ENCODE data around the gene DGKI. TPM values are rescaled to one million over a fixed set of nuclear protein-coding genes. Genes with fewer than 3 reads are reported as not detected.
"Not testable (repeated sequence)": the region's sequence is repeated elsewhere in the genome, so short reads cannot be mapped to it uniquely, and the experiment has no call there.

The DGKI gene
- total RNA-seq, 2 donors from 2014 or later: 0.04 to 0.64 TPM

DNA sequence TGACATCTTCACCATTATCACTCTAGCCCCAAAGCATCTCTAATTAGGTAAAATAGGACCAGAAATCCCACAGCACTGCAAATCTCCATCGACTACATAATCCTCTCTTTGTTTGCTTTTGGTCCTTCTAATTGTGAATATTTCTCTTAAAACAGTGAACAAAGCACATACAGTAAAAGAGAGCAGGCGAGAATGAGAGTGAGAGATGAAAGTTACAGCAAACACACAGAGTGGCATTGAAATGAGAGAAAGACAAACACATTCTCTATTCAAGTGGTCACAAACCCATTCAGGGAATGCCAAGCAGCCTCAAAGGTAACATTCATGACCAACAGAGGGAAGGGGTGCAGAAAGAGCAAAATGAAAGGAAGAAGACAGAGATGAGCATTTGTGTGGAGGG is 393.4 kb downstream of the DGKI start:
- Histone ChIP-seq H3K36me3 (ENCODE audit: control insufficient read depth, insufficient read depth, low read length) (no peaks in the 10 kb centered on the region), H3K9me3 (ENCODE audit: control insufficient read depth, low read length) (peaks cover 4% of the 10 kb centered on the region), H3K4me1 (ENCODE audit: control insufficient read depth, insufficient read depth, low read length) (peaks cover 6% of the 10 kb centered on the region), H3K9ac (ENCODE audit: extremely low read depth, low read length, poor library complexity, severe bottlenecking) (no peak overlapping the region), H3K4me3 (ENCODE audit: low read length) (no peak overlapping the region), H3K27me3 (ENCODE audit: control insufficient read depth, insufficient read depth, low read length, poor library complexity, severe bottlenecking) (no peaks in the 10 kb centered on the region), H3K27ac (ENCODE audit: low read depth, low read length) (no peak overlapping the region)
- no peak for DNase-seq
- H3K36me3 Mint-ChIP-seq (ENCODE audit: low read depth): no peaks in the 10 kb centered on the region
- no peaks in the 10 kb centered on the region for H3K9me3 Mint-ChIP-seq
- no peak overlapping the region for H3K4me3 Mint-ChIP-seq
- TF ChIP-seq, protein P1, sequence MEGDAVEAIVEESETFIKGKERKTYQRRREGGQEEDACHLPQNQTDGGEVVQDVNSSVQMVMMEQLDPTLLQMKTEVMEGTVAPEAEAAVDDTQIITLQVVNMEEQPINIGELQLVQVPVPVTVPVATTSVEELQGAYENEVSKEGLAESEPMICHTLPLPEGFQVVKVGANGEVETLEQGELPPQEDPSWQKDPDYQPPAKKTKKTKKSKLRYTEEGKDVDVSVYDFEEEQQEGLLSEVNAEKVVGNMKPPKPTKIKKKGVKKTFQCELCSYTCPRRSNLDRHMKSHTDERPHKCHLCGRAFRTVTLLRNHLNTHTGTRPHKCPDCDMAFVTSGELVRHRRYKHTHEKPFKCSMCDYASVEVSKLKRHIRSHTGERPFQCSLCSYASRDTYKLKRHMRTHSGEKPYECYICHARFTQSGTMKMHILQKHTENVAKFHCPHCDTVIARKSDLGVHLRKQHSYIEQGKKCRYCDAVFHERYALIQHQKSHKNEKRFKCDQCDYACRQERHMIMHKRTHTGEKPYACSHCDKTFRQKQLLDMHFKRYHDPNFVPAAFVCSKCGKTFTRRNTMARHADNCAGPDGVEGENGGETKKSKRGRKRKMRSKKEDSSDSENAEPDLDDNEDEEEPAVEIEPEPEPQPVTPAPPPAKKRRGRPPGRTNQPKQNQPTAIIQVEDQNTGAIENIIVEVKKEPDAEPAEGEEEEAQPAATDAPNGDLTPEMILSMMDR (conservative IDR thresholded peaks at IDR 0.05): no peak
- no peaks in the 10 kb centered on the region for H3K27me3 Mint-ChIP-seq (ENCODE audit: insufficient read depth)
- 60% methylated on average over 2 of the region's 2 CpGs; no CpG with 5 or more reads in 1 of the 2 experiments for WGBS, 2 experiments (ENCODE audit: insufficient coverage in 1 of 2, insufficient read length in 1 of 2)
- H3K4me1 Mint-ChIP-seq: peaks cover 17% of the 10 kb centered on the region
- no peak overlapping the region for H3K27ac Mint-ChIP-seq

DNA sequence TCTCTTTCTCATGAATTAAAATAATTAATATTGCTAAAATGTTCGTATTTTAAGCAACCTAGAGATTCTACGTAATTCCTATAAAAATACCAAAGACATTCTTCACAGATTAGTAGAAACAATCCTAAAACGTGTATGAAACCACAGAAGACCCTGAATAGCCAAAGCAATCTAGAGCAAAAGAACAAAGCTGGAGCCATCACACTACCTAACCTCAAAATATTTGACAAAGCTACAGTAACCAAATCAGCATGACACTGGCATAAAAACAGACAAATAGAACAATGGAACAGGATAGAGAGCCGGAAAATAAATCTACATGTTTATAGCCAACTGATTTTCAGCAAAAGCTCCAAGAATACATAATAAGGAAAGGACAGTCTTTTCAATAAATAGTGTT is 397.8 kb downstream of the DGKI start:
- WGBS, 2 experiments (ENCODE audit: insufficient coverage in 1 of 2, insufficient read length in 1 of 2): 94% methylated on average over 4 of the region's 4 CpGs; no CpG with 5 or more reads in 1 of the 2 experiments
- no peak overlapping the region for H3K4me3 ChIP-seq (ENCODE audit: low read length)
- H3K36me3 Mint-ChIP-seq (ENCODE audit: low read depth): no peaks in the 10 kb centered on the region
- H3K36me3 ChIP-seq (ENCODE audit: control insufficient read depth, insufficient read depth, low read length): no peaks in the 10 kb centered on the region
- H3K27me3 Mint-ChIP-seq (ENCODE audit: insufficient read depth): no peaks in the 10 kb centered on the region
- H3K9me3 ChIP-seq (ENCODE audit: control insufficient read depth, low read length): peaks cover 4% of the 10 kb centered on the region
- H3K9me3 Mint-ChIP-seq: no peaks in the 10 kb centered on the region
- TF ChIP-seq, protein P1 (conservative IDR thresholded peaks at IDR 0.05): no peak
- DNase-seq: no peak
- H3K27me3 ChIP-seq (ENCODE audit: control insufficient read depth, insufficient read depth, low read length, poor library complexity, severe bottlenecking): no peaks in the 10 kb centered on the region
- H3K27ac ChIP-seq (ENCODE audit: low read depth, low read length): no peak overlapping the region
- no peak overlapping the region for H3K4me3 Mint-ChIP-seq
- H3K4me1 Mint-ChIP-seq: no peaks in the 10 kb centered on the region
- no peaks in the 10 kb centered on the region for H3K4me1 ChIP-seq (ENCODE audit: control insufficient read depth, insufficient read depth, low read length)
- no peak overlapping the region for H3K27ac Mint-ChIP-seq
- H3K9ac ChIP-seq (ENCODE audit: extremely low read depth, low read length, poor library complexity, severe bottlenecking): no peak overlapping the region

DNA sequence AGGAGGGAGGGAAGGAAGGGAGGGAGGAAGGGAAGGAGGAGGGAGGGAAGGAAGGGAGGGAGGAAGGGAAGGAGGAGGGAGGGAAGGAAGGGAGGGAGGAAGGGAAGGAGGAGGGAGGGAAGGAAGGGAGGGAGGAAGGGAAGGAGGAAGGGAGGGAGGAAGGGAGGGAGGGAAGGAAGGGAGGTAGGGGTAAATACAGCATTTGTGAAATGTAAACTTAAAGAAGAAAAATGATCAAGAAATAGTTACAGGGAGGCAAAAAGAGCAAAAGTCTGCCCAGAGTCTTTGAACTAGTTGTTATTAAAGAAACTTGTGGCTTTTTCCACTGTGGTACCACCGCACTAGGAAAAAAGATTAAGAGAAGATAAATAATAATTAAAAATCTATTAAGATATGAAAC is 398.2 kb downstream of the DGKI start:
- H3K9me3 Mint-ChIP-seq; H3K36me3 Mint-ChIP-seq (ENCODE audit: low read depth); H3K27me3 ChIP-seq (ENCODE audit: control insufficient read depth, insufficient read depth, low read length, poor library complexity, severe bottlenecking); H3K27ac Mint-ChIP-seq; H3K4me3 ChIP-seq (ENCODE audit: low read length); DNase-seq; H3K27ac ChIP-seq (ENCODE audit: low read depth, low read length); H3K36me3 ChIP-seq (ENCODE audit: control insufficient read depth, insufficient read depth, low read length); H3K27me3 Mint-ChIP-seq (ENCODE audit: insufficient read depth); H3K4me3 Mint-ChIP-seq; H3K4me1 ChIP-seq (ENCODE audit: control insufficient read depth, insufficient read depth, low read length); H3K9me3 ChIP-seq (ENCODE audit: control insufficient read depth, low read length); H3K9ac ChIP-seq (ENCODE audit: extremely low read depth, low read length, poor library complexity, severe bottlenecking); H3K4me1 Mint-ChIP-seq: not testable (repeated sequence)
- WGBS, 2 experiments (ENCODE audit: insufficient coverage in 1 of 2, insufficient read length in 1 of 2): no CpG with 5 or more reads among the region's 1 CpG

DNA sequence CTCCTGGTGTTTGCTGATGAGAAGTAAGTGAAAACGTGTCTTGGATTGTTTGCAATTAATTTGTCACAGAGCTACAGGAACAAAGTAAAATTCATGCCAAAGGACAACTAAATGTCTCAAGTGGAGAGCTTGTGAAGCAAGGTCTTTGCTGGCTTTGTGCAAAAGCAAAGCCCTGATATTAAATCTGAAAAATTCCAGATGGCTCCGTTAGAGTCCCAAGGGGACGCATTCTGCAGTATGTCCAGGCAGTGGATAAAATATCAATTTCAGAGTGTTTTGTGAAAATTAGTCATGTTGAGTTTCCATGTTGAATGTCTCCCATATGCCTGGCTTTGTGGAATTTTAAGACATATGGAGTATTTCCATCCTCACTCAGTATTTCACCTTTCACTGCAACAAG is 400.7 kb downstream of the DGKI start:
- Mint-ChIP-seq H3K27me3 (ENCODE audit: insufficient read depth) (no peaks in the 10 kb centered on the region), H3K4me1 (no peaks in the 10 kb centered on the region)

More for the DNA sequence above, 400.7 kb downstream of the DGKI start:
- H3K36me3 ChIP-seq (ENCODE audit: control insufficient read depth, insufficient read depth, low read length): no peaks in the 10 kb centered on the region
- no peaks in the 10 kb centered on the region for H3K27me3 ChIP-seq (ENCODE audit: control insufficient read depth, insufficient read depth, low read length, poor library complexity, severe bottlenecking)
- H3K27ac Mint-ChIP-seq: no peak overlapping the region
- no peak overlapping the region for H3K27ac ChIP-seq (ENCODE audit: low read depth, low read length)
- TF ChIP-seq, protein P1 (conservative IDR thresholded peaks at IDR 0.05): peak; percentile 2
- H3K4me1 ChIP-seq (ENCODE audit: control insufficient read depth, insufficient read depth, low read length): no peaks in the 10 kb centered on the region
- 89 to 100% methylated on average over 3 of the region's 3 CpGs for WGBS, 2 experiments (ENCODE audit: insufficient coverage in 1 of 2, insufficient read length in 1 of 2)
- H3K9me3 ChIP-seq (ENCODE audit: control insufficient read depth, low read length): peaks cover 4% of the 10 kb centered on the region
- DNase-seq: no peak
- H3K9ac ChIP-seq (ENCODE audit: extremely low read depth, low read length, poor library complexity, severe bottlenecking): no peak overlapping the region
- H3K9me3 Mint-ChIP-seq: no peaks in the 10 kb centered on the region
- no peak overlapping the region for H3K4me3 Mint-ChIP-seq
- H3K36me3 Mint-ChIP-seq (ENCODE audit: low read depth): no peaks in the 10 kb centered on the region
- H3K4me3 ChIP-seq (ENCODE audit: low read length): no peak overlapping the region
